ENCODE results near the gene TBXT.

- no peak for TF ChIP-seq CTCF (IDR thresholded peaks at IDR 0.05; ENCODE audit: low read depth, low read length, poor library complexity, severe bottlenecking)
- TF ChIP-seq EZH2phosphoT487 (IDR thresholded peaks at IDR 0.05; ENCODE audit: borderline replicate concordance, low read length), result no peak
Measured at GRCh38 chr6:166169549-166170421, 2.1 kb upstream of the TBXT start.
